Measurements from ENCODE around the gene INAFM2. TPM values are rescaled to one million over a fixed set of nuclear protein-coding genes. Genes with fewer than 3 reads are reported as not detected.

Gene INAFM2
- total and polyA plus RNA-seq, 10 of the 15 experiments (the other 5 are each of a cell fraction or from before 2014, with no cell fraction given) = 0.75 to 8.1 (median 3.9) TPM

DNA sequence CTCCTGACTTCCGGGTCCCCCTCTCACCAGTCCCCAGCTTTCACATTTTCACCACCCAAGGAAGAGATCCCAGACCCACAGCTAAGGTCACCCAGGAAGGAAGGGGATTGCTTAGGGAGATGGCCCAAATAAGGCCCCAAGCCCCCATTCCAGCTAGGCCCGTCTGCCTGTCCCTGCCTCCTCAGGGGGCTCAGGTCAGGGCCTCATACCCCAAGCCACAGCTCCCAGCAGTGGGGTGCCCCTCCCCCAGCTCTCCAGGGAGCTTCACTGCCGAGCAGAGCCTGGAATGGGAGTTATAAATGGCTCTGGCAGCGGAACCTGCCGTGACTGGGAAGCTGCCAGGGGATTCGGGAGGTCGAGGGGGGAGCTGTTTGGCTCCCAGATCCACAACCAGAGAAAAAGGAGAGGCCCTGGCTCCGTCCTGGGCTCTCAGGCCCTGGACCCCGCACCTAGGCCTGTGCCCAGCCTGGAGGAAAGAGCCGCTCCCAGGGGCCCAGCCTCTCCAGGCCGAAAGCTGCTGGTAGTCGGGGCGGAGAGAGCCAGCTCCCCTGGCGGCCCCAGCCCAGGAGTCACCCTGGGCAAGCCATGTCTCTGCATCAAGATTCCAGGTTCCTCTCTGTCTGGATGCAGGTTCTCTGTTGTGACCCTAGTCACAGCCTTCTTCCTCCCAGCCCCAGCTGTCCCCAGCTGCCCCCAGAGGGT, 16.7 kb downstream of the INAFM2 start:
- ChIA-PET POLR2A (interaction anchor here (0.8 kb wide), 1 partner anchor 294 kb away, joined by 3 read pairs; no protein-coding TSS in a partner anchor), CTCF (interaction anchor here (0.7 to 13.7 kb wide), 14 partner anchors 9 to 160 kb away, joined by 3 to 336 read pairs (median 4); partner anchors contain the start of genes INAFM2, IVD and PLCB2), SMC1A (ENCODE audit: uncharacterized antibody, unreplicated experiment) (interaction anchor here (0.9 to 4.6 kb wide), 2 partner anchors 13 to 17 kb away, joined by 3 to 31 read pairs; no protein-coding TSS in a partner anchor), RAD21 (ENCODE audit: unreplicated experiment) (interaction anchor here (1.1 to 4.7 kb wide), 4 partner anchors 18 to 62 kb away, joined by 3 to 93 read pairs (median 16); partner anchors contain the start of gene INAFM2)
- no peak for DNase-seq (ENCODE audit: low read depth, low spot score)
- Histone ChIP-seq H3K36me3 (ENCODE audit: control insufficient read depth in 2 of 2, insufficient read depth in 2 of 2, low read length in 1 of 2) (no peaks in the 10 kb centered on the region), H2AFZ (ENCODE audit: control insufficient read depth, low read depth, low read length) (no peak overlapping the region), H3K27ac (ENCODE audit: control insufficient read depth, insufficient read depth) (no peak overlapping the region), H3K27me3 (replicated peaks in 1 of 2; ENCODE audit: control insufficient read depth in 2 of 2, insufficient read depth in 2 of 2, low read length in 1 of 2) (no peaks in the 10 kb centered on the region; a peak in 1 of 4 replicates), H3K4me1 (ENCODE audit: control insufficient read depth, insufficient read depth, low read length) (no peaks in the 10 kb centered on the region), H3K4me3 (no peak overlapping the region), H3K9ac (ENCODE audit: control insufficient read depth, insufficient read depth, low read length) (no peak overlapping the region), H4K20me1 (ENCODE audit: control insufficient read depth, insufficient read depth) (no peaks in the 10 kb centered on the region), H3K9me3 (replicated peaks; ENCODE audit: control insufficient read depth, insufficient read depth, low read length) (no peaks in the 10 kb centered on the region), H3K4me2 (ENCODE audit: control insufficient read depth, insufficient read depth) (no peak overlapping the region), H3K79me2 (ENCODE audit: control insufficient read depth, insufficient read depth, low read length) (no peaks in the 10 kb centered on the region)
- no TSS peak for BruUV-seq (replicated peaks)
- intact Hi-C loops (cut with micrococcal nuclease; ENCODE audit: unreplicated experiment) (loop anchor here (10.0 kb wide), 1 partner anchor 165 kb away; no protein-coding TSS in a partner anchor), in situ Hi-C loops (cut with MboI) (no loop called here)
- no peak for FAIRE-seq
- WGBS (ENCODE audit: insufficient coverage, insufficient replicate concordance, low lambda C conversion rate, missing lambda C conversion rate) = 23% methylated on average over 14 of the region's 14 CpGs
- ATAC-seq = no peak
- TF ChIP-seq POLR2AphosphoS2 (IDR thresholded peaks at IDR 0.05; ENCODE audit: low read depth, low read length) (no peak), MEF2A (IDR thresholded peaks at IDR 0.05; ENCODE audit: insufficient read depth, low read depth, low read length) (no peak), PAX5 (IDR thresholded peaks at IDR 0.05; ENCODE audit: borderline replicate concordance, low read depth, low read length) (no peak), TAF1 (IDR thresholded peaks at IDR 0.05; ENCODE audit: borderline replicate concordance, low read depth, low read length) (no peak), TBL1XR1 (IDR thresholded peaks at IDR 0.05; ENCODE audit: low read depth, low read length) (no peak), DPF2 (IDR thresholded peaks at IDR 0.05) (no peak), SIN3A (IDR thresholded peaks at IDR 0.05; ENCODE audit: low read depth, low read length) (no peak), KAT2A (conservative IDR thresholded peaks at IDR 0.05; ENCODE audit: control insufficient read depth, low read depth, low read length) (no peak), PAX8 (IDR thresholded peaks at IDR 0.05) (no peak), BHLHE40 (IDR thresholded peaks at IDR 0.05; ENCODE audit: borderline replicate concordance in 1 of 2, low read depth in 2 of 2, low read length in 1 of 2) (no peak), BRCA1 (IDR thresholded peaks at IDR 0.05; ENCODE audit: low read depth, low read length) (no peak), ASH2L (IDR thresholded peaks at IDR 0.05; ENCODE audit: borderline replicate concordance, low read depth) (no peak), SMAD5 (IDR thresholded peaks at IDR 0.05; ENCODE audit: low read depth) (no peak)
- TF ChIP-seq, protein P1, sequence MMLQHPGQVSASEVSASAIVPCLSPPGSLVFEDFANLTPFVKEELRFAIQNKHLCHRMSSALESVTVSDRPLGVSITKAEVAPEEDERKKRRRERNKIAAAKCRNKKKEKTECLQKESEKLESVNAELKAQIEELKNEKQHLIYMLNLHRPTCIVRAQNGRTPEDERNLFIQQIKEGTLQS (IDR thresholded peaks at IDR 0.05; ENCODE audit: borderline replicate concordance, extremely low read depth, low read depth, low read length) = no peak
- TF ChIP-seq, protein P2, sequence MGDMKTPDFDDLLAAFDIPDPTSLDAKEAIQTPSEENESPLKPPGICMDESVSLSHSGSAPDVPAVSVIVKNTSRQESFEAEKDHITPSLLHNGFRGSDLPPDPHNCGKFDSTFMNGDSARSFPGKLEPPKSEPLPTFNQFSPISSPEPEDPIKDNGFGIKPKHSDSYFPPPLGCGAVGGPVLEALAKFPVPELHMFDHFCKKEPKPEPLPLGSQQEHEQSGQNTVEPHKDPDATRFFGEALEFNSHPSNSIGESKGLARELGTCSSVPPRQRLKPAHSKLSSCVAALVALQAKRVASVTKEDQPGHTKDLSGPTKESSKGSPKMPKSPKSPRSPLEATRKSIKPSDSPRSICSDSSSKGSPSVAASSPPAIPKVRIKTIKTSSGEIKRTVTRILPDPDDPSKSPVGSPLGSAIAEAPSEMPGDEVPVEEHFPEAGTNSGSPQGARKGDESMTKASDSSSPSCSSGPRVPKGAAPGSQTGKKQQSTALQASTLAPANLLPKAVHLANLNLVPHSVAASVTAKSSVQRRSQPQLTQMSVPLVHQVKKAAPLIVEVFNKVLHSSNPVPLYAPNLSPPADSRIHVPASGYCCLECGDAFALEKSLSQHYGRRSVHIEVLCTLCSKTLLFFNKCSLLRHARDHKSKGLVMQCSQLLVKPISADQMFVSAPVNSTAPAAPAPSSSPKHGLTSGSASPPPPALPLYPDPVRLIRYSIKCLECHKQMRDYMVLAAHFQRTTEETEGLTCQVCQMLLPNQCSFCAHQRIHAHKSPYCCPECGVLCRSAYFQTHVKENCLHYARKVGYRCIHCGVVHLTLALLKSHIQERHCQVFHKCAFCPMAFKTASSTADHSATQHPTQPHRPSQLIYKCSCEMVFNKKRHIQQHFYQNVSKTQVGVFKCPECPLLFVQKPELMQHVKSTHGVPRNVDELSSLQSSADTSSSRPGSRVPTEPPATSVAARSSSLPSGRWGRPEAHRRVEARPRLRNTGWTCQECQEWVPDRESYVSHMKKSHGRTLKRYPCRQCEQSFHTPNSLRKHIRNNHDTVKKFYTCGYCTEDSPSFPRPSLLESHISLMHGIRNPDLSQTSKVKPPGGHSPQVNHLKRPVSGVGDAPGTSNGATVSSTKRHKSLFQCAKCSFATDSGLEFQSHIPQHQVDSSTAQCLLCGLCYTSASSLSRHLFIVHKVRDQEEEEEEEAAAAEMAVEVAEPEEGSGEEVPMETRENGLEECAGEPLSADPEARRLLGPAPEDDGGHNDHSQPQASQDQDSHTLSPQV (IDR thresholded peaks at IDR 0.05) = no peak
- TF ChIP-seq, protein P3, sequence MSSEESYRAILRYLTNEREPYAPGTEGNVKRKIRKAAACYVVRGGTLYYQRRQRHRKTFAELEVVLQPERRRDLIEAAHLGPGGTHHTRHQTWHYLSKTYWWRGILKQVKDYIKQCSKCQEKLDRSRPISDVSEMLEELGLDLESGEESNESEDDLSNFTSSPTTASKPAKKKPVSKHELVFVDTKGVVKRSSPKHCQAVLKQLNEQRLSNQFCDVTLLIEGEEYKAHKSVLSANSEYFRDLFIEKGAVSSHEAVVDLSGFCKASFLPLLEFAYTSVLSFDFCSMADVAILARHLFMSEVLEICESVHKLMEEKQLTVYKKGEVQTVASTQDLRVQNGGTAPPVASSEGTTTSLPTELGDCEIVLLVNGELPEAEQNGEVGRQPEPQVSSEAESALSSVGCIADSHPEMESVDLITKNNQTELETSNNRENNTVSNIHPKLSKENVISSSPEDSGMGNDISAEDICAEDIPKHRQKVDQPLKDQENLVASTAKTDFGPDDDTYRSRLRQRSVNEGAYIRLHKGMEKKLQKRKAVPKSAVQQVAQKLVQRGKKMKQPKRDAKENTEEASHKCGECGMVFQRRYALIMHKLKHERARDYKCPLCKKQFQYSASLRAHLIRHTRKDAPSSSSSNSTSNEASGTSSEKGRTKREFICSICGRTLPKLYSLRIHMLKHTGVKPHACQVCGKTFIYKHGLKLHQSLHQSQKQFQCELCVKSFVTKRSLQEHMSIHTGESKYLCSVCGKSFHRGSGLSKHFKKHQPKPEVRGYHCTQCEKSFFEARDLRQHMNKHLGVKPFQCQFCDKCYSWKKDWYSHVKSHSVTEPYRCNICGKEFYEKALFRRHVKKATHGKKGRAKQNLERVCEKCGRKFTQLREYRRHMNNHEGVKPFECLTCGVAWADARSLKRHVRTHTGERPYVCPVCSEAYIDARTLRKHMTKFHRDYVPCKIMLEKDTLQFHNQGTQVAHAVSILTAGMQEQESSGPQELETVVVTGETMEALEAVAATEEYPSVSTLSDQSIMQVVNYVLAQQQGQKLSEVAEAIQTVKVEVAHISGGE (CRISPR knock-in tag; IDR thresholded peaks at IDR 0.05) = no peak
